HG03354 (cell line): Measurements from ENCODE around the gene CDON.
"Not testable (repeated sequence)": the region's sequence is repeated elsewhere in the genome, so short reads cannot be mapped to it uniquely, and the experiment has no call there.

Experiments
- ATAC-seq: cut with Tn5 transposase; IDR thresholded peaks from one replicate; pipeline ENCODE4 v1.9.1; 2021; ENCODE audit warnings: mild to moderate bottlenecking; ENCODE audit not compliant: unreplicated experiment, poor library complexity, severe bottlenecking

The CDON gene

GRCh38 chr11:125933030-125933813, 129.4 kb downstream of the CDON start:
- ATAC-seq: no peak

GRCh38 chr11:125932301-125932700, 130.4 kb downstream of the CDON start:
- ATAC-seq: no peak

GRCh38 chr11:125931668-125932067, 131.0 kb downstream of the CDON start:
- no peak for ATAC-seq

GRCh38 chr11:125931116-125931515, 131.6 kb downstream of the CDON start:
- ATAC-seq: no peak

- ATAC-seq: no peak
Observed at GRCh38 chr11:125930076-125930450, 132.6 kb downstream of the CDON start.

GRCh38 chr11:125929445-125930075, 133.1 kb downstream of the CDON start:
- no peak for ATAC-seq

- no peak for ATAC-seq
Observed at GRCh38 chr11:125926682-125927081, 136.0 kb downstream of the CDON start.

- ATAC-seq: no peak
Observed at GRCh38 chr11:125925804-125926203, 136.9 kb downstream of the CDON start.

- no peak for ATAC-seq
Observed at GRCh38 chr11:125925247-125925740, 137.4 kb downstream of the CDON start.

GRCh38 chr11:125924384-125925007, 138.2 kb downstream of the CDON start:
- ATAC-seq: no peak

- no peak for ATAC-seq
Observed at GRCh38 chr11:125923633-125924032, 139.0 kb downstream of the CDON start.

GRCh38 chr11:125923012-125923579, 139.6 kb downstream of the CDON start:
- ATAC-seq: peak; percentile 87

- ATAC-seq: no peak
Observed at GRCh38 chr11:125922156-125922555, 140.5 kb downstream of the CDON start.

GRCh38 chr11:125921042-125921441, 141.6 kb downstream of the CDON start:
- no peak for ATAC-seq

GRCh38 chr11:125918140-125918840, 144.4 kb downstream of the CDON start:
- ATAC-seq: no peak

GRCh38 chr11:125916683-125917347, 145.9 kb downstream of the CDON start:
- no peak for ATAC-seq

- not testable (repeated sequence) for ATAC-seq
Observed at GRCh38 chr11:125914601-125915000, 148.1 kb downstream of the CDON start.

GRCh38 chr11:125910226-125910849, 152.3 kb downstream of the CDON start:
- no peak for ATAC-seq
